ENCODE results near the gene CEBPZ.

- no peak for TF ChIP-seq GLIS3 (CRISPR knock-in tag; IDR thresholded peaks at IDR 0.05)
- no peak for TF ChIP-seq PATZ1 (CRISPR knock-in tag; IDR thresholded peaks at IDR 0.05; ENCODE audit: borderline replicate concordance)
- no peak for TF ChIP-seq ARNTL (CRISPR knock-in tag; IDR thresholded peaks at IDR 0.05; ENCODE audit: borderline replicate concordance, low read depth)
- no peak for TF ChIP-seq ZFP30 (CRISPR knock-in tag; IDR thresholded peaks at IDR 0.05)
- no peak for TF ChIP-seq ZNF70 (CRISPR knock-in tag; IDR thresholded peaks at IDR 0.05)
- TF ChIP-seq CSRNP3 (CRISPR knock-in tag; IDR thresholded peaks at IDR 0.05), result no peak
Observed at GRCh38 chr2:37201208-37201607, 30.2 kb downstream of the CEBPZ start.

All from SK-N-SH treated with all-trans-retinoic acid at 6 μM for 48 hours (cell line).